Esophagus muscularis mucosa (tissue), 3 donors: ENCODE data around the gene TTC17.

Source experiments
- POLR2AphosphoS5 ChIP-seq, 2 donors: sonication (generic); formaldehyde crosslinking; IDR thresholded peaks; one replicate each; pipeline ENCODE4 v1.6.1; 2017; ENCODE audit warnings: antibody characterized with exemption in 2 of 2
- TF ChIP-seq, protein P1 (sequence below), 3 experiments: fragments of 200-600 bp in 2 of 3; fragments of 450-650 bp in 1 of 3; sonication (generic) in 2 of 3; IDR thresholded peaks; one replicate each; pipeline ENCODE4 v1.5.1; 2017 to 2019; ENCODE audit warnings: antibody characterized with exemption in 3 of 3, mild to moderate bottlenecking in 2 of 3, moderate library complexity in 1 of 3

DNA sequence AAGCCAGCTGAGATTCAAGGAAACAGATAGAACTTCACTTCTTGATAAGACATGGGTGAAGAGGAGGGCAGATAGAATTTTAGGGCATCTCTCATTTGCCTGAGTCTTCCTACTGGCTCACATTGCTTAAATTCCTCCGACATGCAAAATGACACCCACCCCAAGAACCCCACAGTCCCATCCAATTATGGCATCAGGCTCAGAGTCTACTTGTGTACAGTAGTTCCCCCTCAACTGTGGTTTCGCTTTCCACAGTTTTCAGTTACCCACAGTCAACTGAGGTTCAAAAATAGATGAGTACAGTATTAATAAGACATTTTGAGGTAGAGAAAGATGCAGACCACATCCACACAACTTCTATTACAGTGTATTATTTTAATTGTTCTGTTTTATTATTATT, 99.8 kb downstream of the TTC17 start:
- TF ChIP-seq, protein P1, sequence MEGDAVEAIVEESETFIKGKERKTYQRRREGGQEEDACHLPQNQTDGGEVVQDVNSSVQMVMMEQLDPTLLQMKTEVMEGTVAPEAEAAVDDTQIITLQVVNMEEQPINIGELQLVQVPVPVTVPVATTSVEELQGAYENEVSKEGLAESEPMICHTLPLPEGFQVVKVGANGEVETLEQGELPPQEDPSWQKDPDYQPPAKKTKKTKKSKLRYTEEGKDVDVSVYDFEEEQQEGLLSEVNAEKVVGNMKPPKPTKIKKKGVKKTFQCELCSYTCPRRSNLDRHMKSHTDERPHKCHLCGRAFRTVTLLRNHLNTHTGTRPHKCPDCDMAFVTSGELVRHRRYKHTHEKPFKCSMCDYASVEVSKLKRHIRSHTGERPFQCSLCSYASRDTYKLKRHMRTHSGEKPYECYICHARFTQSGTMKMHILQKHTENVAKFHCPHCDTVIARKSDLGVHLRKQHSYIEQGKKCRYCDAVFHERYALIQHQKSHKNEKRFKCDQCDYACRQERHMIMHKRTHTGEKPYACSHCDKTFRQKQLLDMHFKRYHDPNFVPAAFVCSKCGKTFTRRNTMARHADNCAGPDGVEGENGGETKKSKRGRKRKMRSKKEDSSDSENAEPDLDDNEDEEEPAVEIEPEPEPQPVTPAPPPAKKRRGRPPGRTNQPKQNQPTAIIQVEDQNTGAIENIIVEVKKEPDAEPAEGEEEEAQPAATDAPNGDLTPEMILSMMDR (IDR thresholded peaks at IDR 0.05) = no peak
- no peak for TF ChIP-seq POLR2AphosphoS5 (IDR thresholded peaks at IDR 0.05)
